Measurements from ENCODE around the gene PLCG2. TPM values are rescaled to one million over a fixed set of nuclear protein-coding genes. Genes with fewer than 3 reads are reported as not detected.

PLCG2 gene
- total and polyA plus RNA-seq, 2 experiments from 2014 or later = 0.39 TPM; not detected in 1

- H3K79me2 ChIP-seq (ENCODE audit: insufficient read depth) = no peaks in the 10 kb centered on the region
- no peak for TF ChIP-seq EZH2phosphoT487 (IDR thresholded peaks at IDR 0.05; ENCODE audit: insufficient read depth, low read depth)
- TF ChIP-seq EZH2 (IDR thresholded peaks at IDR 0.05; ENCODE audit: insufficient read depth, poor library complexity, severe bottlenecking) = no peak
- 16 to 28% methylated on average over 4 of the region's 4 CpGs for WGBS, 2 experiments (ENCODE audit: low coverage in 1 of 2, low lambda C conversion rate in 2 of 2, missing lambda C conversion rate in 2 of 2)
Measured at GRCh38 chr16:81846105-81846504, 67.0 kb downstream of the PLCG2 start.

GRCh38 chr16:81848306-81848853 lies 69.3 kb downstream of the PLCG2 start:
- Histone ChIP-seq H2AFZ (no peak overlapping the region), H3K4me1 (ENCODE audit: insufficient read depth) (no peaks in the 10 kb centered on the region), H3K27me3 (replicated peaks; ENCODE audit: insufficient read depth) (no peaks in the 10 kb centered on the region; the same call in 1 of the 2 replicates), H3K79me2 (ENCODE audit: insufficient read depth) (no peaks in the 10 kb centered on the region), H3K4me2 (ENCODE audit: unreplicated experiment) (no peak overlapping the region), H3K9ac (no peak overlapping the region), H4K20me1 (ENCODE audit: insufficient read depth) (no peaks in the 10 kb centered on the region), H3F3A (ENCODE audit: insufficient read depth) (no peaks in the 10 kb centered on the region), H3K9me2 (ENCODE audit: insufficient read depth) (no peaks in the 10 kb centered on the region), H3K9me3 (ENCODE audit: low read depth) (no peaks in the 10 kb centered on the region), H3K27ac (no peak overlapping the region), H3K36me3 (ENCODE audit: low read depth) (no peaks in the 10 kb centered on the region), H3K4me3 (no peak overlapping the region)
- TF ChIP-seq EZH2 (IDR thresholded peaks at IDR 0.05; ENCODE audit: insufficient read depth, poor library complexity, severe bottlenecking) = no peak
- no peak for TF ChIP-seq EZH2phosphoT487 (IDR thresholded peaks at IDR 0.05; ENCODE audit: insufficient read depth, low read depth)
- in situ Hi-C loops (cut with MboI) = no loop called here
- no peak for DNase-seq
- 29 to 34% methylated on average over 4 of the region's 4 CpGs for WGBS, 2 experiments (ENCODE audit: low coverage in 1 of 2, low lambda C conversion rate in 2 of 2, missing lambda C conversion rate in 2 of 2)

More at GRCh38 chr16:81846105-81846504, 67.0 kb downstream of the PLCG2 start:
- Histone ChIP-seq H3K9me3 (ENCODE audit: low read depth) (no peaks in the 10 kb centered on the region), H3K4me3 (no peak overlapping the region), H3K9ac (no peak overlapping the region), H3K9me2 (ENCODE audit: insufficient read depth) (no peaks in the 10 kb centered on the region), H3K27ac (no peak overlapping the region), H3K4me2 (ENCODE audit: unreplicated experiment) (no peak overlapping the region), H3F3A (ENCODE audit: insufficient read depth) (no peaks in the 10 kb centered on the region), H2AFZ (no peak overlapping the region), H4K20me1 (ENCODE audit: insufficient read depth) (no peaks in the 10 kb centered on the region), H3K27me3 (replicated peaks; ENCODE audit: insufficient read depth) (peaks cover 6% of the 10 kb centered on the region), H3K36me3 (ENCODE audit: low read depth) (no peaks in the 10 kb centered on the region), H3K4me1 (ENCODE audit: insufficient read depth) (no peaks in the 10 kb centered on the region)
- no peak for DNase-seq
- in situ Hi-C loops (cut with MboI) = no loop called here

- in situ Hi-C loops (cut with MboI) = no loop called here
Measured at GRCh38 chr16:81850197-81850944, 71.3 kb downstream of the PLCG2 start.

DNA sequence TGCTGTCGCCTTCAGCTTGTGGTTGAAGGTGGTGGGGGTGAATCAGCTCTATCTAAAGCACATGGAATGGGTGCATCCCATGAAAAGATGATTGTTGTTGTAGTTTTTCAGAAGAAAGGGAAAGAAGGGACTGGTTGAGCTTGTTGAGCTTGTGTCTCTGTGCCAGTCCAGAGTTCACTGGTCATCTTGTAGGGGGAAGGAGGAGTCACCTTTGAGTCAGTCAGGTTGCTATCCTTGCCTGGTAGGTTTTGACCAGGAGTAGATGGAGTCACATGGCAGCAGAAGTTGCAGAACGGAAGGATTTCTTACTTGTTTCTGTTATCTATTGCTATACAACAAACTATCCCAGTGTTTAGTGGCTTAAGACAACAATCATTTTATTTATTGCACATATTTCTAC lies 73.3 kb downstream of the PLCG2 start:
- no peaks in the 10 kb centered on the region for H3F3A ChIP-seq (ENCODE audit: insufficient read depth)
- H3K4me3 ChIP-seq = no peak overlapping the region
- H3K9me2 ChIP-seq (ENCODE audit: insufficient read depth) = no peaks in the 10 kb centered on the region
- H3K9me3 ChIP-seq (ENCODE audit: low read depth) = no peaks in the 10 kb centered on the region
- no peak for DNase-seq
- H4K20me1 ChIP-seq (ENCODE audit: insufficient read depth) = no peaks in the 10 kb centered on the region
- TF ChIP-seq EZH2 (IDR thresholded peaks at IDR 0.05; ENCODE audit: insufficient read depth, poor library complexity, severe bottlenecking) (no peak), EZH2phosphoT487 (IDR thresholded peaks at IDR 0.05; ENCODE audit: insufficient read depth, low read depth) (no peak)
- H3K4me1 ChIP-seq (ENCODE audit: insufficient read depth) = no peaks in the 10 kb centered on the region
- H3K27ac ChIP-seq = no peak overlapping the region
- no peak overlapping the region for H3K4me2 ChIP-seq (ENCODE audit: unreplicated experiment)
- no peak overlapping the region for H2AFZ ChIP-seq
- peaks cover 5% of the 10 kb centered on the region for H3K27me3 ChIP-seq (replicated peaks; ENCODE audit: insufficient read depth)
- no peaks in the 10 kb centered on the region for H3K79me2 ChIP-seq (ENCODE audit: insufficient read depth)
- in situ Hi-C loops (cut with MboI) = no loop called here
- H3K9ac ChIP-seq = no peak overlapping the region
- WGBS, 2 experiments (ENCODE audit: low coverage in 1 of 2, low lambda C conversion rate in 2 of 2, missing lambda C conversion rate in 2 of 2) = 12 to 13% methylated on average over 2 of the region's 2 CpGs
- no peaks in the 10 kb centered on the region for H3K36me3 ChIP-seq (ENCODE audit: low read depth)

More at GRCh38 chr16:81850197-81850944, 71.3 kb downstream of the PLCG2 start:
- Histone ChIP-seq H4K20me1 (ENCODE audit: insufficient read depth) (no peaks in the 10 kb centered on the region), H3K27ac (no peak overlapping the region), H3K4me2 (ENCODE audit: unreplicated experiment) (no peak overlapping the region), H3K36me3 (ENCODE audit: low read depth) (no peaks in the 10 kb centered on the region), H3K79me2 (ENCODE audit: insufficient read depth) (no peaks in the 10 kb centered on the region), H2AFZ (no peak overlapping the region), H3K4me3 (no peak overlapping the region), H3K9me2 (ENCODE audit: insufficient read depth) (no peaks in the 10 kb centered on the region), H3K9me3 (ENCODE audit: low read depth) (no peaks in the 10 kb centered on the region), H3K9ac (no peak overlapping the region), H3K4me1 (ENCODE audit: insufficient read depth) (no peaks in the 10 kb centered on the region), H3K27me3 (replicated peaks; ENCODE audit: insufficient read depth) (no peaks in the 10 kb centered on the region; the same call in 1 of the 2 replicates), H3F3A (ENCODE audit: insufficient read depth) (no peaks in the 10 kb centered on the region)
- TF ChIP-seq EZH2 (IDR thresholded peaks at IDR 0.05; ENCODE audit: insufficient read depth, poor library complexity, severe bottlenecking) (no peak), EZH2phosphoT487 (IDR thresholded peaks at IDR 0.05; ENCODE audit: insufficient read depth, low read depth) (no peak)
- DNase-seq = no peak
- 53 to 56% methylated on average over 10 of the region's 10 CpGs for WGBS, 2 experiments (ENCODE audit: low coverage in 1 of 2, low lambda C conversion rate in 2 of 2, missing lambda C conversion rate in 2 of 2)

All from GM23248 (cell line).